Activated naive CD4-positive, alpha-beta T cell treated with anti-CD3 and anti-CD28 coated beads, Interleukin-2, amount 50 U/mL, for 24 hours (primary cell): ENCODE data around the gene CYP4F8.
"Not testable (repeated sequence)": the region's sequence is repeated elsewhere in the genome, so short reads cannot be mapped to it uniquely, and the experiment has no call there.

Experiments
- H3K27ac Mint-ChIP-seq: one replicate; pipeline ENCODE4 v1.8.0; 2021; ENCODE audit warnings: mild to moderate bottlenecking, mixed read lengths
- H3K27me3 Mint-ChIP-seq: one replicate; pipeline ENCODE4 v1.8.0; 2021; ENCODE audit warnings: mixed read lengths
- H3K36me3 Mint-ChIP-seq: one replicate; pipeline ENCODE4 v1.8.0; 2021; ENCODE audit warnings: mixed read lengths
- H3K4me1 Mint-ChIP-seq: one replicate; pipeline ENCODE4 v1.8.0; 2021; ENCODE audit warnings: mixed read lengths
- H3K4me3 Mint-ChIP-seq: one replicate; pipeline ENCODE4 v1.8.0; 2021; ENCODE audit warnings: mild to moderate bottlenecking, mixed read lengths
- H3K9me3 Mint-ChIP-seq: one replicate; pipeline ENCODE4 v1.8.0; 2021; ENCODE audit warnings: mixed read lengths

The CYP4F8 gene

DNA sequence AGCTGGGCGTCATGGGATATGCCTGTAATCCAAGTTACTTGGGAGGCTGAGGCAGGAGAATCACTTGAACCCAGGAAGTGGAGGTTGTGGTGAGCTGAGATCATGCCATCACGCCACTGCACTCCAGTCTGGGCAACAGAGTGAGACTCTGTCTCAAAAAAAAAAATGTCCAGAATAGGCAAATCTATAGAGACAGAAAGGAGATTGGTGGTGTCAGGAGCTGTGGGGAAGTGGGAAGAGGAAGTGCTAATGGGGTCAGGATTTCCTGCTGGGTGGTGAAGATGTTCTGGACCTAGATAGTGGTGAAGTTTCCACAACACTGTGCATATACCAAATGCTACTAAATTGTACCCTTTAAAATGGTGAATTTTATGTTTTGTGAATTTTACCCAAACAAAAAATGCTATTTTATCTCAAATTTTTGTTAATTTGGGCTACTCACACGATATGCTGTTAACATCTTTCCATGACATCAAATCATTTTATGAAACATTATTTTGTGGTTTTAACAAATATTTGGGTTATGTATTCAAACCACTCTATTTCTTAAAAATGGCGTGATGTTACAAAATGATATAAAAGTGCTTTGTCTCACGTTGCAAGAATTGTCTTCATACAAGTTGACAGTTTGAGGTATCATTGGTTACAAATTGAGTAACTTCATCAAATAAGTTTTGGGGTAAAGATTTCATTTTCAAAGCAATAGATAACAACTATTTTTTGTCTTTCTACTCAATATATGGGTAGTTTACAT is 18.2 kb downstream of the CYP4F8 start:
- Mint-ChIP-seq H3K36me3 (no peaks in the 10 kb centered on the region), H3K27me3 (peaks cover 8% of the 10 kb centered on the region), H3K4me1 (no peaks in the 10 kb centered on the region), H3K9me3 (no peaks in the 10 kb centered on the region), H3K27ac (peak overlapping the region; percentile 5), H3K4me3 (no peak overlapping the region)

DNA sequence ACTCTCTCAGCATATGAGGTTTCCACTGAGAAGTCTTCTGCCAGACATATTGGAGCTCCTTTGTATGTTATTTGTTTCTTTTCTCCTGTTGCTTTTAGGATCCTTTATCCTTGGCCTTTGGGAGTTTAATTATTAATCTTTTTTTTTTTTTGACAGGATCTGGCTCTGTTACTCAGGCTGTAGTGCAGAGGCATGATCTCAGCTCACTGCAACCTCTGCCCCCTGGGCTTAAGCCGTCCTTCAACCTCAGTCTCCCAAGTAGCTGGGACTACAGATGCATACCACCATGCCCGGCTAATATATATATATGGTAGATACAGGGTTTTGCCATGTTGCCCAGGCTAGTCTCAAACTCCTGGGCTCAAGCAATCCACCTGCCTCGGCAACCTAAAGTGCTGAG is 19.1 kb downstream of the CYP4F8 start:
- Mint-ChIP-seq H3K4me3 (no peak overlapping the region), H3K4me1 (no peaks in the 10 kb centered on the region), H3K27me3 (peaks cover 8% of the 10 kb centered on the region), H3K27ac (no peak overlapping the region), H3K9me3 (no peaks in the 10 kb centered on the region), H3K36me3 (no peaks in the 10 kb centered on the region)

DNA sequence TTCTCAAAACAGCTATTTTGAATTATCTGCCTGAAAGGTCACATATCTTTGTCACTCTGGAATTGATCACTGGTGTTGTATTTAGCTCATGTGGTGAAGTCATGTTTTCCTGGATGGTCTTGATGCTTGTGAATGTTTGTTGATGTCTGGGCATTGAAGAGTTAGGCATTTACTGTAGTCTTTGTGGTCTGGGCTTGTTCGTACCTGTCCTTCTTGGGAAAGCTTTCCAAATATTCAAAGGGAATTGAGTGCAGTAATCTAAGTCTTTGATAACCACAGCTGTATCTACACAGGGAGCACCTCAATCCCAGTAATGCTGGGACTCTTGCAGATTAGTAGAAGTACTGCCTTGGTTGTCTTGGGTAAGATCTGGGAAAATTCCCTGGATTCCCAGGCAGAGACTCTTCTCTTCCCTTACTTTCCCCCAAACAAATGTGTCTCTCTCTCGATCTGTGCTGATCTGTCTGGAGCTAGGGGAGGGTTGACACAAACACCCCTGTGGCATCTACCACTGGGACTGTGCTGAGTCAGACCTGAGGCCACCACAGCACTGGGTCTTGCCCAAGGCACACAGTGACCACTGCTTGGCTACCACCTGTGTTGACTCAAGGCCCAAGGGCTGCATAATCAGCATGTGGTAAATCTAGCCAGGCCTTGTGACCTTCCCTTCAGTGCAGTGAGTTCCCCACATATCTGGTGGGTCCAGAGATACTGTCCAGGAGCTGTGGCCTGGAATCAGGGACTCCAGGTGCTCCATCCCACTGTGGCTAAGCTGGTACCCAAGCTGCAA is 20.2 kb downstream of the CYP4F8 start:
- H3K4me1 Mint-ChIP-seq = no peaks in the 10 kb centered on the region
- H3K27me3 Mint-ChIP-seq = peaks cover 8% of the 10 kb centered on the region
- H3K27ac Mint-ChIP-seq = no peak overlapping the region
- H3K4me3 Mint-ChIP-seq = no peak overlapping the region
- no peaks in the 10 kb centered on the region for H3K9me3 Mint-ChIP-seq
- H3K36me3 Mint-ChIP-seq = no peaks in the 10 kb centered on the region

DNA sequence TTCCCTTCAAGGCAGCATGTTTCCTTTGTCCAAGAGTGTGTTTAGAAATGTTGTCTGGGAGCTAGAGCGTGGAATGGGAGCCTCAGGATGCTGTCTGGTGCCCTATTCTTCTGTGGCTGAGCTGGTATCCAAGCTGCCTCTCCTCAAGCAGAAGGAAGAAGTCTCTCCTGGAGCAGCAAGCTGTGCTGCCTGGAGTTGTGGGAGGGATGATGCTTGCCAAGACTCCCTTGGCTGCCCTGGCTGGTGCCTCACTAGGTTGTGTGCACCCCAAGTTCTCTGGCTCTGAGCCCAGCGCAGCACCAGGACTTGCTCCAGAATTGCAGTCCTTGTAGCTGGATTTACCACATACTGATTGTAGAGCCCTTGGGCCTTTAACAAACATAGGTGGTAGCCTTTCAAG is 21.0 kb downstream of the CYP4F8 start:
- H3K27me3 Mint-ChIP-seq = peaks cover 8% of the 10 kb centered on the region
- H3K4me3 Mint-ChIP-seq = no peak overlapping the region
- H3K36me3 Mint-ChIP-seq = no peaks in the 10 kb centered on the region
- no peak overlapping the region for H3K27ac Mint-ChIP-seq
- H3K4me1 Mint-ChIP-seq = no peaks in the 10 kb centered on the region
- no peaks in the 10 kb centered on the region for H3K9me3 Mint-ChIP-seq

DNA sequence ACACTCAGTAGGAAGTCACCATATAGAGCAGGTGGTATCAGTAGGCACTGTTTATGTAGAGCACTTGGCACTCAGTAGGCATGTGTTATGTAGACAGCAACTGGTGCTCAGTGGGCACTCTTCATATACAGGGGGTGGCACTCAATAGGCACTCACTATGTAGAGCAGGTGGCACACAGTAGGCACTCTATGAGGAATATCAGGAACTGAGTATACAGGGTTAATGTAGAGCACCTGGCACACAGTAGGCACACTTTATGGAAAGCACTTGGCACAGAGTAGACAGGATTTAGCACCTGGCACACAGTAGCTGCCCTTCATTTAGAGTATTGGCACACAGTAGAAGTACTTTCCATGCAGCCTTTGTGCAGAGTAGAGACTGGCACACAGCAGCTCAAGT is 24.6 kb downstream of the CYP4F8 start:
- Mint-ChIP-seq H3K27me3 (peaks cover 6% of the 10 kb centered on the region), H3K9me3 (no peaks in the 10 kb centered on the region), H3K4me1 (no peaks in the 10 kb centered on the region), H3K4me3 (no peak overlapping the region), H3K27ac (no peak overlapping the region), H3K36me3 (no peaks in the 10 kb centered on the region)

DNA sequence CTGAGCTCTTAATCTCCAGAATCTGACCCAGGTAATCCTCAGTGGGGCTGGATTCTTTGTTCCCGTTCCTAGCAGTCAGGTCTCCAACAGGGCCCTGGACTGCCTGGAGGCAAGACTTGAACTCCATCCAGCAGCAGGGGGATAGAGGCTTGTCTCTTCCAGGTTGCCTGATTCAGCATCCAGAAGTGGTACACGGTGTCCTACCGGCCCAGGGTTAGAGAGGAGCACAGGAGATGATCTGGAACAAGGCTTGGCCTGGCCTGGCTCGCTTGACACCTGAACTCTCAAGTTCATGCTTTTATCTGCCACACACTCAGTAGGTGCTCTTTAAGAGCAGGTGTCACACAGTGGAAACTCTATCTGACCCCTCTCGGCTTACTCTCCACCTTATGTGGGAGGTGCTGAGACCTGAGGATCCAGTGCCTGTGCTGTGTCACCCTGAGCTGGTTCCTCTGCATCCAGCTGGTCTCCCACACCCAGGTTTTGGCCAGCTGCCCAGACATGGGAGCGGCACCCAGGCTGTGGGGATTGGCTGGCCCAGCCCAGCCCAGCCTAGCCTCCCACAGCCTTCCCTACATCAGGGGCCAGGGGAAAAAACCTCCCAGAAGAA is 25.4 kb downstream of the CYP4F8 start, which contains the start of gene CYP4F3:
Gene CYP4F3 (plus strand): TSS at position 604 of the 610 bp plus-strand sequence. CDS start 519 bp downstream, outside the sequence.
- no peak within 1 kb of the TSS for H3K27ac Mint-ChIP-seq
- peaks cover 7% of the 10 kb centered on the region for H3K27me3 Mint-ChIP-seq
- no peak within 1 kb of the TSS for H3K4me3 Mint-ChIP-seq

DNA sequence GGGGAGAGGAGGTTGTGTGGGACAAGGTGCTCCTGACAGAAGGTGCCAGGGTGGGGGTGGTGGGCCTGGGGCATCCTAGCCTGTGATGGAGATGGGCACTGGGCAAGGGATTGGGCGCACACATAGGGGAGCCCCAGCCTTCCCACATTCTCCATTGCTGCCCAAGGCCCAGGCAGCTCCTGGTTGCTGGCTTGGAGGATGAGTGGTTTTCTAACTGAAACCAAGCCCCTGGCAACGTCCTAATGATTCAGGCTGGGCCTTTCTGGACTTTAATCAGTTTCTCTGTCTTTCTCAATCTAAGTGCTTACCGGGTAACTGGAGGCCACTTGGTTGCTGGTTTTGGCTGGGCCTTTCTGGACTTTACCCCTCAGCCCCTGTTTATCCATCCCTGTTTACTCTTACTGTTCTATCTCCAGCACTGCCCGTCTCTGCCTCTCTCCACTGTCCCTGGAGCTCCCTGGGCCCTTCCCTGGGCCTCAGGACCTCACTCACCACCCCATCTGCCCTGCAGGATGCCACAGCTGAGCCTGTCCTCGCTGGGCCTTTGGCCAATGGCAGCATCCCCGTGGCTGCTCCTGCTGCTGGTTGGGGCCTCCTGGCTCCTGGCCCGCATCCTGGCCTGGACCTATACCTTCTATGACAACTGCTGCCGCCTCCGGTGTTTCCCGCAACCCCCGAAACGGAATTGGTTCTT is 26.0 kb downstream of the CYP4F8 start:
- Mint-ChIP-seq H3K4me3 (no peak overlapping the region), H3K36me3 (no peaks in the 10 kb centered on the region), H3K9me3 (no peaks in the 10 kb centered on the region), H3K27me3 (peaks cover 10% of the 10 kb centered on the region), H3K27ac (no peak overlapping the region), H3K4me1 (no peaks in the 10 kb centered on the region)

More for the DNA sequence above, 25.4 kb downstream of the CYP4F8 start, which contains the start of gene CYP4F3:
- H3K4me1 Mint-ChIP-seq = no peaks in the 10 kb centered on the region
- H3K36me3 Mint-ChIP-seq = no peaks in the 10 kb centered on the region
- no peaks in the 10 kb centered on the region for H3K9me3 Mint-ChIP-seq

DNA sequence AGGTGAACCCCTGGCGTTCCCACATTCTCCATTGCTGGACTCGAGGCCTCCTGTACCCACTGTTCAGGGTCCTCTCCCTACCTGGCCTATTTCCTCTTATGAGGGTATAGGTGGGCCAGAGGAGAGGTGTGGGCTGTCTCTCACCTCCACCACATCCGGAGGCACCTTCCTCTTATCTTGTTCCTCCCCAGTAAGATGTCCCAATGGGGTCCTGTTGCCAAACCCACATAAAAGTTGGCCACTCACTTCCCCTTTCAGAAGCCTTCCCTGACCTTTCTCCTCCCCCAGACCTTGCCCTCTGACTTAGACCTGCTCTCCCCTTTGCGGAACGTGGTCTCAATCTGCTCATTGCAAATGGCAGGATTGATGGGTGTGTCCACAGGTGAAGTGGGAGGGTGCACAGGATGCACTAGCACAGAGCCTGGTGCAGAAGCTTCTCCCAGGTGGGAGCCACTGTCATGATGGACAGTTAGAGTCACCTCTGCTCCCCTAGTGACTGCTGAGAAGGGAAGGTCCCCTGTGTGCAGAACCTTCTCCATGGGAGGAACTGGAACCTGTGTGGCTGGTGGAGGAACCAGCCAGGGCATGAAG is 27.0 kb downstream of the CYP4F8 start:
- Mint-ChIP-seq H3K27me3 (peaks cover 10% of the 10 kb centered on the region), H3K9me3 (no peaks in the 10 kb centered on the region), H3K36me3 (no peaks in the 10 kb centered on the region), H3K4me3 (no peak overlapping the region), H3K4me1 (no peaks in the 10 kb centered on the region), H3K27ac (no peak overlapping the region)

DNA sequence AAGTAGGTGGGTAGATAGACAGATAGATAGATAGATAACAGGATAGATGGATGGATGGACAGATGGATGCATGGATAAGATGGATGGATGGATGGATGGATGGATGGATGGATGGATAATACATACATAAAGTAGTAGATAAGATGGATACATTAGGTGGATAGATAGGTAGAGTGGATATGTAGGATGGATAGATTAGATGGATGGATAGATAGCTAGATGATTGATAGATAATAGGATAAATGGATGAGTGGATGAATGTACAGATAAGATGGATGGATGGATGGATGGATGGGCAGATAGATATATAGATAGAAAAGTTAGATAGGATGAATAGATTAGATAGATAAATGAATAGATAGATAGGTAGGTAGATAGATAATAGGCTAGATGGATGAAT is 27.8 kb downstream of the CYP4F8 start:
- Mint-ChIP-seq H3K4me1 (no peaks in the 10 kb centered on the region), H3K9me3 (no peaks in the 10 kb centered on the region), H3K27ac (no peak overlapping the region), H3K36me3 (no peaks in the 10 kb centered on the region), H3K4me3 (no peak overlapping the region), H3K27me3 (peaks cover 8% of the 10 kb centered on the region)

DNA sequence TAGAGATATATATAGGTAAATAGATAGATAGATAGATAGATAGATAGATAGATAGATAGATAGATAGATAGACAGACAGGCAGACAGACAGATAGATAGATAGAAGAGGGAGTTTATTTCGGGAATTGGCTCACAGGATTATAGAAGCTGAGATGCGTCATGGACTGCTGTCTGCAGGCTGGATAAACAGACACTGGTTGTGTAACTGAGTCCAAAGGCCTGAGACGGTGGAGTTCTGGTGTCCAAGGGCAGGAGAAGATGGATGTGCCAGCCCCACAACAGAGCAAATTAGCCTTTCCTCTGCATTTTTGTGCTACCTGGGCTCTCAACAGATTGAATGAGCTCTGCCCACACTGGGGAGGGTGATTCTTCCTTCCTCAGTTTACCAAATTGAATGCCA is 28.4 kb downstream of the CYP4F8 start:
- Mint-ChIP-seq H3K27ac (no peak overlapping the region), H3K9me3 (no peaks in the 10 kb centered on the region), H3K4me1 (no peaks in the 10 kb centered on the region), H3K4me3 (no peak overlapping the region), H3K36me3 (no peaks in the 10 kb centered on the region), H3K27me3 (peaks cover 8% of the 10 kb centered on the region)

DNA sequence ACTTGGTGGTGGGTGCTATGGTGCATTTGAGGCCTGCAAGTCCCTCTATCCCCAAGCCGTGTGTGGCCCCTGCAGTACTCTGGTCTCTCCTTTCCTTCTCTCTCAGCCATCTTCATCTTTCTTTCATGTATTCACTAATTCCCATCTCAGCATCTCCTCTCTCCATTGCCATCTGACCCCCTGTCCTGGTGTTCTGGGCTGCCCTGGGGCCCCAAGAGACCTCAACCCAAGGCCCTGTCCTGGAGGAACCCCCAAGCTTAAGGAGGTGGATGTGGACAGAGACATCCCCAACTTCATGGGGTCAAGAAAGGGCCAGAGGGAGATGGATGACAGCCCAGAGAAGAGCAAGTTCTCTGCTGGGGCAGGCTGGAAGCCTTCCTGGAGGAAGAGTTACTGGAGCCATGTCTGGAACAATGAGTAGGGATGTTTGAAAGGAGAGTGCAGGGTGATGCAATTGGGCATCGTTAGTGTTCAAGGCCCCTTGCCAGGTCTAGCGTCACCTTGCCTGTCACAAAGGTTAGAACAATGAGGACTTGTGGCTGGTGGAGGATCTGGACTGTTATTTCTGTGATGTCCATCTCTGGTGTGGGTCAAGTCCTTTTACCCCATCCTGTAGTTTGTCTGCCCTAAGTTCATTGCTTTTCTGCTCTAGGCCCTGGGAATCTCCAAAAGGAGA is 29.2 kb downstream of the CYP4F8 start:
- no peak overlapping the region for H3K4me3 Mint-ChIP-seq
- H3K4me1 Mint-ChIP-seq = no peaks in the 10 kb centered on the region
- peaks cover 8% of the 10 kb centered on the region for H3K27me3 Mint-ChIP-seq
- H3K9me3 Mint-ChIP-seq = no peaks in the 10 kb centered on the region
- no peak overlapping the region for H3K27ac Mint-ChIP-seq
- H3K36me3 Mint-ChIP-seq = no peaks in the 10 kb centered on the region

DNA sequence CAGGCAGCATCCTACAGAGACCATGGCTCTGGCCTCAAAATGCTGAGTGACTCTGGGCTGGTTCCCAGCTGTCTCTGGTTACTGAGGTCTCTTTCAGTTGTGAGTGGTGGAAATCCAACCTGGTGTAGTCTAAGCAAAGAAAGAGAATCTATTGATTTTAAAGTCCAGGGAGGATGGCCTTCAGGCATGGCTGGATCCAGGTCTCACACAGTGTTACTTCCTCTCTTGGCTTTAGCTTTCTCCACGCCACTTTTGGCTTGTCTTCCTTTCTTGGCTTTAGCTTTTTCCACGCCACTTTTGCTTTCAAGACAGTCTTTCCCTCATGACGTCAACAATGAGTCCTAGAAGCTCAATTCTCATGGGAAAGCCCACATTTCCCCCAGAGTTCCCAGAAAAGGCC is 29.8 kb downstream of the CYP4F8 start:
- Mint-ChIP-seq H3K27me3 (peaks cover 8% of the 10 kb centered on the region), H3K9me3 (no peaks in the 10 kb centered on the region), H3K27ac (no peak overlapping the region), H3K4me3 (no peak overlapping the region), H3K36me3 (no peaks in the 10 kb centered on the region), H3K4me1 (no peaks in the 10 kb centered on the region)

DNA sequence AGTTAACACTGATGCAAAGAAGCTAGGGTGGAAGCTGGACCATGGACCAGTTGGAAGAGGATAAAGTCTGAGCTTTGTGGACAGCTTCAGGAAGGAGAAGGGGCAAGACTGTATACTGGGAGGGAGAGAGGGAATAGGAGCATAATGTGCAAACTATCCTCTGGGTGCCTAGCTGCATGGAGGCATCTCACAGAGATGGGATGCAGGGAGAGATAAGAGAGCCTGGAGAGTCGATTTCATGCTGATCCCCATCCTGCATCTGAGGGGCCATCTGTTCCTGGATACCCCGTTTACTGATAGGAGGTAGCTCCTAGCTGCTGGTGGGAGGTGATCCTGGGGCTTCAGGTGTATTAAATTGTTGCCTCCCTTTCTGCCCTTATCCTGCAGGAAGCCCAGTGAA is 34.5 kb downstream of the CYP4F8 start:
- Mint-ChIP-seq H3K4me3 (no peak overlapping the region), H3K36me3 (no peaks in the 10 kb centered on the region), H3K27ac (no peak overlapping the region), H3K9me3 (no peaks in the 10 kb centered on the region), H3K4me1 (no peaks in the 10 kb centered on the region), H3K27me3 (peaks cover 14% of the 10 kb centered on the region)

DNA sequence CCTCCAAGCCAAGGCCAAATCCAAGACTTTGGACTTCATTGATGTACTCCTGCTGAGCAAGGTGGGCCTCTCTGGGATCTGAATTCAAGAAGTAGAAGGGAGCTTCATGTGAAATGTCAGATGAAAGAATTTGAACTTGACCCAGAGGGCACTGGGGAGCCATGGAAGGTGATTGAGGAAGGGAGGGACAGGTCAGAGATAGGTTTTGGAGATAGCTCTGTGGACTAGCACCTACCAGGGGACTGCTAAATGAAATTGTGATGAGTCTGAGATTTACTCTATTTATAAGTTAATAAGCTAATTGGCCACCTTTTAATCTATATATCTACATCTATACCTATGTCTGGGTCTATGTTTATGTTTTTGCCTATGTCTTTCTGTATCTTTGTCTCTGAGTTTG is 35.1 kb downstream of the CYP4F8 start:
- H3K4me1 Mint-ChIP-seq, H3K4me3 Mint-ChIP-seq, H3K9me3 Mint-ChIP-seq, H3K36me3 Mint-ChIP-seq: not testable (repeated sequence)
- Mint-ChIP-seq H3K27ac (peak overlapping the region; percentile 10), H3K27me3 (peaks cover 15% of the 10 kb centered on the region)

DNA sequence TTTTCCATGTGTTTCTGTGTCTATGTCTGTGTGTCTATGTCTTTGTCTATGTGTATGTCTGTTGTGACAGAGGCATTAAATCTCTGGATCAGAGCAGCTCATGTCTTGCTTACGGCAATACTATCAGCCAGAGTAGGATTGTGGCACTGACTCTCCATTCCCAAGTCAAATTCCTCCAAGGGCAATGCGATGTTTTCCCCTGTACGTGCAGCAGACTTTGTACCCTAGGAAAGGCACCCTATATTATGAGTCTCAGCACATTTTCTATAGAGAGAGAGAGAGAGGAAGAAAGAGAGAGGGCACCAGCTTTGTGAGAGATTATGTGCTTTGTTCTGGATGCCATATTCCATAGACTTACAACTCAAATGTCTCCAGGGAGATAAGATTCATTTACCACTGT is 36.8 kb downstream of the CYP4F8 start:
- Mint-ChIP-seq H3K36me3 (no peaks in the 10 kb centered on the region), H3K4me1 (no peaks in the 10 kb centered on the region), H3K27ac (no peak overlapping the region), H3K27me3 (peaks cover 10% of the 10 kb centered on the region), H3K4me3 (no peak overlapping the region), H3K9me3 (no peaks in the 10 kb centered on the region)
